Colonic mucosa (tissue), 4 donors: ENCODE measurements around the gene CNOT2. TPM values are rescaled to one million over a fixed set of nuclear protein-coding genes. Genes with fewer than 3 reads are reported as not detected.

Experiments
- DNase-seq: peaks from one replicate; pipeline ENCODE4 v3.0.0-alpha.2; 2020
- H3K27ac ChIP-seq: fragments of 200-600 bp; one replicate; pipeline ENCODE4 v1.8.0; 2021
- H3K27me3 ChIP-seq: fragments of 200-600 bp; one replicate; pipeline ENCODE4 v1.8.0; 2021
- H3K36me3 ChIP-seq: fragments of 200-600 bp; one replicate; pipeline ENCODE4 v1.8.0; 2021
- H3K4me1 ChIP-seq: fragments of 200-600 bp; one replicate; pipeline ENCODE4 v1.8.0; 2021; ENCODE audit warnings: mild to moderate bottlenecking
- H3K4me3 ChIP-seq: fragments of 200-600 bp; one replicate; pipeline ENCODE4 v1.8.0; 2021
- H3K9ac ChIP-seq, 2 donors: one replicate each; pipeline ENCODE4 v1.7.0; 2013; ENCODE audit warnings: control low read depth in 2 of 2, low read depth in 2 of 2, low read length in 2 of 2
- H3K9me3 ChIP-seq: fragments of 200-600 bp; one replicate; pipeline ENCODE4 v1.8.0; 2021
- intact Hi-C: fragments of 100-400 bp; cut with DNase I; formaldehyde crosslinking; loops from one replicate; pipeline ENCODE4 v1.14.1; 2022
- total RNA-seq, 2 donors: library from RNA; stranded (reverse); fragmentation: NEBNext Ultra II Directional in 1 of 2; extraction: Animal tissue kit (Norgen Biotek cat#: 25700) in 1 of 2; gene quantifications; one replicate each; pipeline ENCODE4 v1.2.1, GENCODE V29; 2021
- TF ChIP-seq, protein P1 (sequence below): fragments of 200-600 bp; IDR thresholded peaks from one replicate; pipeline ENCODE4 v1.8.0; 2022; ENCODE audit warnings: antibody characterized with exemption, mild to moderate bottlenecking
- donor health status: healthy.
- donor health status: DM: no; HTN: no; CAD: no.
- donor health status: DM: no; HTN: no; CAD: no.

The CNOT2 gene
- total RNA-seq, 2 donors from 2014 or later, result 55.2 to 80.3 TPM

DNA sequence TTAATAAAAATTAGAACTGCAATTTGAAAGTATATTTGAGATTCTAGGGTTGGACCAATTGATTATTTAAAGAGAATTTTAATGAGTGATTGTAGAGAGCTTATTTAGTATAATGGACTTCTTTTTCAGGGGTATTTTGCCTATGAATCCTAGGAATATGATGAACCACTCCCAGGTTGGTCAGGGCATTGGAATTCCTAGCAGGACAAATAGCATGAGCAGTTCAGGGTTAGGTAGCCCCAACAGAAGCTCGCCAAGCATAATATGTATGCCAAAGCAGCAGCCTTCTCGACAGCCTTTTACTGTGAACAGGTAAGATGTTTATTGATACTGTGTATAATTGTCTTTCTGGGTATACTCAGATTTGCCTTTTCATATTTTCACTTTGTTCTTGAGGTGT lies 86.9 kb downstream of the CNOT2 start:
- no peaks in the 10 kb centered on the region for H3K36me3 ChIP-seq
- no peak overlapping the region for H3K4me3 ChIP-seq
- H3K27ac ChIP-seq, result no peak overlapping the region
- intact Hi-C loops, result no loop called here
- H3K9me3 ChIP-seq, result no peaks in the 10 kb centered on the region
- TF ChIP-seq, protein P1, sequence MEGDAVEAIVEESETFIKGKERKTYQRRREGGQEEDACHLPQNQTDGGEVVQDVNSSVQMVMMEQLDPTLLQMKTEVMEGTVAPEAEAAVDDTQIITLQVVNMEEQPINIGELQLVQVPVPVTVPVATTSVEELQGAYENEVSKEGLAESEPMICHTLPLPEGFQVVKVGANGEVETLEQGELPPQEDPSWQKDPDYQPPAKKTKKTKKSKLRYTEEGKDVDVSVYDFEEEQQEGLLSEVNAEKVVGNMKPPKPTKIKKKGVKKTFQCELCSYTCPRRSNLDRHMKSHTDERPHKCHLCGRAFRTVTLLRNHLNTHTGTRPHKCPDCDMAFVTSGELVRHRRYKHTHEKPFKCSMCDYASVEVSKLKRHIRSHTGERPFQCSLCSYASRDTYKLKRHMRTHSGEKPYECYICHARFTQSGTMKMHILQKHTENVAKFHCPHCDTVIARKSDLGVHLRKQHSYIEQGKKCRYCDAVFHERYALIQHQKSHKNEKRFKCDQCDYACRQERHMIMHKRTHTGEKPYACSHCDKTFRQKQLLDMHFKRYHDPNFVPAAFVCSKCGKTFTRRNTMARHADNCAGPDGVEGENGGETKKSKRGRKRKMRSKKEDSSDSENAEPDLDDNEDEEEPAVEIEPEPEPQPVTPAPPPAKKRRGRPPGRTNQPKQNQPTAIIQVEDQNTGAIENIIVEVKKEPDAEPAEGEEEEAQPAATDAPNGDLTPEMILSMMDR, result no peak
- H3K27me3 ChIP-seq, result no peaks in the 10 kb centered on the region
- no peak for DNase-seq
- H3K4me1 ChIP-seq, result no peaks in the 10 kb centered on the region
- no peak overlapping the region for H3K9ac ChIP-seq

DNA sequence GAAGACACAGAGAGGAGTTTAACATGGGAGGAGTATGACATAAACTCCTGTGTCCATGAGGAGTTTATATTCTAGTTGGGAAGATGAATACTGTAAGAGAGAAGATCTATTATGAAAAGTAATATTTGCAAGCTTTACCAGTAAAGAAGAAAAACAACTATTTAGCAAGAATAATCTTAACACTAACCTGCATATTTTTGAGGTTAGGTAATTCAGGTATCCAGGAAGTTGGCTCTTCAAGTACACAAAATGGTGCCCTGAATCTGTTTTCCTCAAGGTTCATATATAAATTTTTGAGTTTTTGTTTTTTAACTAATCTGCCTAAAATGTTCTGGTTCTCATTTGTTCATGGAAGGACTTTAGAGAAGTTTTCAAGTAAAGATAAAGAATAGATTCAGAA lies 89.0 kb downstream of the CNOT2 start:
- intact Hi-C loops, result no loop called here
- TF ChIP-seq, protein P1, result no peak
- no peak overlapping the region for H3K4me3 ChIP-seq
- H3K27me3 ChIP-seq, result no peaks in the 10 kb centered on the region
- H3K9ac ChIP-seq, result no peak overlapping the region
- no peak for DNase-seq
- H3K27ac ChIP-seq, result no peak overlapping the region
- no peaks in the 10 kb centered on the region for H3K36me3 ChIP-seq
- H3K9me3 ChIP-seq, result no peaks in the 10 kb centered on the region
- no peaks in the 10 kb centered on the region for H3K4me1 ChIP-seq

- no peak overlapping the region for H3K27ac ChIP-seq
- DNase-seq, result no peak
- H3K27me3 ChIP-seq, result no peaks in the 10 kb centered on the region
- H3K9ac ChIP-seq, result no peak overlapping the region
- TF ChIP-seq, protein P1, result no peak
- H3K36me3 ChIP-seq, result peaks cover 4% of the 10 kb centered on the region
- no peak overlapping the region for H3K4me3 ChIP-seq
- no peaks in the 10 kb centered on the region for H3K9me3 ChIP-seq
- no peaks in the 10 kb centered on the region for H3K4me1 ChIP-seq
- intact Hi-C loops, result no loop called here
Observed at GRCh38 chr12:70334742-70335141, 91.5 kb downstream of the CNOT2 start.

- intact Hi-C loops, result no loop called here
- TF ChIP-seq, protein P1, result no peak
- Histone ChIP-seq H3K36me3 (peaks cover 4% of the 10 kb centered on the region), H3K9ac (no peak overlapping the region), H3K4me3 (no peak overlapping the region), H3K9me3 (no peaks in the 10 kb centered on the region), H3K27ac (no peak overlapping the region), H3K4me1 (no peaks in the 10 kb centered on the region), H3K27me3 (no peaks in the 10 kb centered on the region)
- DNase-seq, result no peak
Observed at GRCh38 chr12:70338531-70338930, 95.3 kb downstream of the CNOT2 start.

DNA sequence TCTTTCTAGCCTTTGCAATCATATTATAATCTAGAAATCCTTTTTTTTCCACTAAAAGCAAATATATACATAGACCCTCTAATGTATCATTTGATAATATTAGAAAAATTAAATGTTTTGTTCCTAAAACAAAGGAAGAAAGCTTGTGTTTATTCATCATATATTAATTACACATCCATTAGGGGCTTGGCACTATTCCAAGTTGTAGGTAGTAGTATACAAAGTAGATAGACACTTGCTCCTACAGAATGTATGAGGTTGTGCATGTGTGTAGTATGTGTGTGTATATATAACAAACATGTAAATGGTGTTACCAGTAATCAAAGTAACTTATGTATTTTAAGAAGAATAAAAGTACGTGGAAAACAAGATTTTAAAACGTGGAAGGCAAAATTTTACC lies 107.8 kb downstream of the CNOT2 start:
- Histone ChIP-seq H3K27me3 (no peaks in the 10 kb centered on the region), H3K4me3 (no peak overlapping the region), H3K9me3 (no peaks in the 10 kb centered on the region), H3K27ac (no peak overlapping the region), H3K4me1 (no peaks in the 10 kb centered on the region), H3K36me3 (no peaks in the 10 kb centered on the region), H3K9ac (no peak overlapping the region)
- TF ChIP-seq, protein P1, result no peak
- intact Hi-C loops, result no loop called here
- DNase-seq, result no peak
